ENCODE data around the gene TMEM98. TPM values are rescaled to one million over a fixed set of nuclear protein-coding genes. Genes with fewer than 3 reads are reported as not detected.

Gene TMEM98
- total and polyA plus RNA-seq, 9 of the 15 experiments (the other 6 are each of a cell fraction or from before 2014, with no cell fraction given): 33.5 to 164 (median 84.7) TPM

DNA sequence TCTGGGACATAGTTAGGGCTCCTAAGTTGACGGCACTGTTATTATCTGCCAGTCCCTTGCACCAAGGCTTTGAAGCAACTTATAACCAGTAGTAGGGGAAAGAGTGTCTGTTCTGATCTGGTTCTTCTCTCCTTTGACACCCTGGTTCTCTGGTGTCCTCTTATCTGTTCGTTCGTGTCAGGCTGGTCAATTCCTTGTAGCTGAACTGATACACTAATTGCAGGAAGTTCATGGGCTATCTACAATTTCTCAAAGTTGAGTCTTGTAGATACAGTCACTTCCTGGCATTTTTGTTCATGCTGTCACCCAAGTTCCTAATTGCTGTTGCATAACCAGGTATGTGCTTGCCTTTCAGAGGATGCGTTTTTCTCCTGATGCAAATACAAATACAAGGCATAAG lies 33.7 kb upstream of the TMEM98 start (continued):
- TF ChIP-seq, protein P1, sequence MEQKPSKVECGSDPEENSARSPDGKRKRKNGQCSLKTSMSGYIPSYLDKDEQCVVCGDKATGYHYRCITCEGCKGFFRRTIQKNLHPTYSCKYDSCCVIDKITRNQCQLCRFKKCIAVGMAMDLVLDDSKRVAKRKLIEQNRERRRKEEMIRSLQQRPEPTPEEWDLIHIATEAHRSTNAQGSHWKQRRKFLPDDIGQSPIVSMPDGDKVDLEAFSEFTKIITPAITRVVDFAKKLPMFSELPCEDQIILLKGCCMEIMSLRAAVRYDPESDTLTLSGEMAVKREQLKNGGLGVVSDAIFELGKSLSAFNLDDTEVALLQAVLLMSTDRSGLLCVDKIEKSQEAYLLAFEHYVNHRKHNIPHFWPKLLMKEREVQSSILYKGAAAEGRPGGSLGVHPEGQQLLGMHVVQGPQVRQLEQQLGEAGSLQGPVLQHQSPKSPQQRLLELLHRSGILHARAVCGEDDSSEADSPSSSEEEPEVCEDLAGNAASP (IDR thresholded peaks at IDR 0.05): no peak
- no peak for TF ChIP-seq NONO (IDR thresholded peaks at IDR 0.05; ENCODE audit: low read depth in 2 of 2, low read length in 1 of 2)
- no peak for TF ChIP-seq RFX1 (IDR thresholded peaks at IDR 0.05)
- TF ChIP-seq ZNF217 (CRISPR knock-in tag; IDR thresholded peaks at IDR 0.05): no peak

DNA sequence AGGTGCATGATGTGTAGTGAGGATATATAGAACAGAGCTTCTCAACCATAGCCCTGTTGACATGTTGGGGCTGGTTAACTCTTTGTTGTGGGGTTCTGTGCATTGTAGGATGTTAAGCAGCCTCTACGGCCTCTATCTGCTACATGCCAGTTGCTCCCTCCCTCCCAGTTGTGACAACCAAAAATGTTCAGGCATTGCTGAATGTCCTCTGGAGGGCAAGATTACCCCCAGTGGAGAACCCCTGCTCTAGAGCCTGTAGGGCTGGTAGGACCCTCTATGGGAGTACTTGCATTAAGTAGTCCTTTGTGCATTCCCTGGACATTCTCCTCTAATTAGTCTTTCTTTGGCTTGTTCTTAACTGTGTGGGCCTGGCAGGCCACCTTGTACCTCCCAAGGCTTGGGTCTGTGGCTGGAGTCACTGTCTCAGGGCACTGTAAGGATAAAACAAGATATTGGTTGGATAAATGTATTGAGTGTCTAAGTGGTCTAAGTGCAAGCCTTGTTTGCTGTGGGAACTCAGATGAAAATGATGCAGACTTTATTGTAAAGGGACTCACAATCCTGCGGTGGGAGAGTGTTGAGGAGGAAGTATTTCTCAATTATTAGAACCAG lies 31.2 kb upstream of the TMEM98 start:
- intact Hi-C loops (cut with micrococcal nuclease): no loop called here
- H3K36me3 ChIP-seq (ENCODE audit: control insufficient read depth, insufficient read depth, low read length): no peaks in the 10 kb centered on the region
- H3K9me1 ChIP-seq (ENCODE audit: control insufficient read depth, insufficient read depth, low read length): no peaks in the 10 kb centered on the region
- peak overlapping the region; percentile 88 for H3K27ac ChIP-seq (ENCODE audit: extremely low read depth, low read depth, low read length)
- peak overlapping the region; percentile 80 for H3K4me2 ChIP-seq (ENCODE audit: insufficient read depth, low read length)
- no peaks in the 10 kb centered on the region for H4K20me1 ChIP-seq (replicated peaks; ENCODE audit: control insufficient read depth, insufficient read depth, low read length)
- H3K9ac ChIP-seq (ENCODE audit: insufficient read depth in 1 of 2, low read depth in 2 of 2, low read length in 2 of 2): peak overlapping the region; percentile 45 to 63; a peak in 3 of 4 replicates
- no peaks in the 10 kb centered on the region for H3K79me2 ChIP-seq (ENCODE audit: control insufficient read depth, insufficient read depth, low read length)
- POLR2A ChIA-PET: interaction anchor here (0.6 to 3.7 kb wide), 6 partner anchors 9 to 452 kb away, joined by 3 to 22 read pairs (median 4); partner anchors contain the start of gene MYO1D
- BruUV-seq (replicated peaks): no TSS peak
- ATAC-seq (peak; percentile 6), FAIRE-seq (no peak), DNase-seq (ENCODE audit: extremely low read depth in 1 of 4, low spot score in 3 of 4) (peak in 1 of 4 experiments; percentile 39)
- TF ChIP-seq ZKSCAN8 (CRISPR knock-in tag; IDR thresholded peaks at IDR 0.05) (peak; percentile 58; the same call in 1 of the 2 replicates), CBFA2T3 (IDR thresholded peaks at IDR 0.05) (peak; percentile 46), ATF1 (CRISPR knock-in tag; IDR thresholded peaks at IDR 0.05) (no peak), ATF1 (tag; IDR thresholded peaks at IDR 0.05) (no peak), DMBX1 (CRISPR knock-in tag; IDR thresholded peaks at IDR 0.05; ENCODE audit: borderline replicate concordance) (0 out of 2 replicates have a peak, but pooled peaks have one; percentile 35)
- TF ChIP-seq, protein P2, sequence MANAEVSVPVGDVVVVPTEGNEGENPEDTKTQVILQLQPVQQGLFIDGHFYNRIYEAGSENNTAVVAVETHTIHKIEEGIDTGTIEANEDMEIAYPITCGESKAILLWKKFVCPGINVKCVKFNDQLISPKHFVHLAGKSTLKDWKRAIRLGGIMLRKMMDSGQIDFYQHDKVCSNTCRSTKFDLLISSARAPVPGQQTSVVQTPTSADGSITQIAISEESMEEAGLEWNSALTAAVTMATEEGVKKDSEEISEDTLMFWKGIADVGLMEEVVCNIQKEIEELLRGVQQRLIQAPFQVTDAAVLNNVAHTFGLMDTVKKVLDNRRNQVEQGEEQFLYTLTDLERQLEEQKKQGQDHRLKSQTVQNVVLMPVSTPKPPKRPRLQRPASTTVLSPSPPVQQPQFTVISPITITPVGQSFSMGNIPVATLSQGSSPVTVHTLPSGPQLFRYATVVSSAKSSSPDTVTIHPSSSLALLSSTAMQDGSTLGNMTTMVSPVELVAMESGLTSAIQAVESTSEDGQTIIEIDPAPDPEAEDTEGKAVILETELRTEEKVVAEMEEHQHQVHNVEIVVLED (CRISPR knock-in tag; IDR thresholded peaks at IDR 0.05): no peak
- TF ChIP-seq, protein P3, sequence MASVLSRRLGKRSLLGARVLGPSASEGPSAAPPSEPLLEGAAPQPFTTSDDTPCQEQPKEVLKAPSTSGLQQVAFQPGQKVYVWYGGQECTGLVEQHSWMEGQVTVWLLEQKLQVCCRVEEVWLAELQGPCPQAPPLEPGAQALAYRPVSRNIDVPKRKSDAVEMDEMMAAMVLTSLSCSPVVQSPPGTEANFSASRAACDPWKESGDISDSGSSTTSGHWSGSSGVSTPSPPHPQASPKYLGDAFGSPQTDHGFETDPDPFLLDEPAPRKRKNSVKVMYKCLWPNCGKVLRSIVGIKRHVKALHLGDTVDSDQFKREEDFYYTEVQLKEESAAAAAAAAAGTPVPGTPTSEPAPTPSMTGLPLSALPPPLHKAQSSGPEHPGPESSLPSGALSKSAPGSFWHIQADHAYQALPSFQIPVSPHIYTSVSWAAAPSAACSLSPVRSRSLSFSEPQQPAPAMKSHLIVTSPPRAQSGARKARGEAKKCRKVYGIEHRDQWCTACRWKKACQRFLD (CRISPR knock-in tag; IDR thresholded peaks at IDR 0.05): peak; percentile 82; the same call in 1 of the 2 replicates
- TF ChIP-seq, protein P4, sequence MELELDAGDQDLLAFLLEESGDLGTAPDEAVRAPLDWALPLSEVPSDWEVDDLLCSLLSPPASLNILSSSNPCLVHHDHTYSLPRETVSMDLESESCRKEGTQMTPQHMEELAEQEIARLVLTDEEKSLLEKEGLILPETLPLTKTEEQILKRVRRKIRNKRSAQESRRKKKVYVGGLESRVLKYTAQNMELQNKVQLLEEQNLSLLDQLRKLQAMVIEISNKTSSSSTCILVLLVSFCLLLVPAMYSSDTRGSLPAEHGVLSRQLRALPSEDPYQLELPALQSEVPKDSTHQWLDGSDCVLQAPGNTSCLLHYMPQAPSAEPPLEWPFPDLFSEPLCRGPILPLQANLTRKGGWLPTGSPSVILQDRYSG (tag; conservative IDR thresholded peaks at IDR 0.05; ENCODE audit: low read depth): 0 out of 2 replicates have a peak, but pooled peaks have one; percentile 37
- H2AFZ ChIP-seq (ENCODE audit: low read depth, low read length): peak overlapping the region; percentile 81
- H3K4me1 ChIP-seq (replicated peaks in 1 of 2; ENCODE audit: control insufficient read depth in 2 of 2, insufficient read depth in 2 of 2, low read length in 2 of 2): peaks cover 8 to 61% of the 10 kb centered on the region in 2 experiments
- in situ Hi-C loops (cut with MboI): no loop called here
- 19% methylated on average over 2 of the region's 2 CpGs for WGBS (ENCODE audit: insufficient coverage, low coverage, missing lambda C conversion rate)
- H3K27me3 ChIP-seq (ENCODE audit: control insufficient read depth in 2 of 2, insufficient read depth in 2 of 2, low read length in 2 of 2): no peaks in the 10 kb centered on the region
- CTCF ChIA-PET (ENCODE audit: low intra/inter-chr PET ratio): no interaction called here
- H3K4me3 ChIP-seq: no peak overlapping the region
- no peaks in the 10 kb centered on the region for H3K9me3 ChIP-seq (replicated peaks; ENCODE audit: control insufficient read depth, insufficient read depth, low read depth, low read length)

All from K562 (cell line).